IMR-90 (cell line): ENCODE measurements around the gene DENND1A. TPM values are rescaled to one million over a fixed set of nuclear protein-coding genes. Genes with fewer than 3 reads are reported as not detected.

ENCODE experiments used
- ATAC-seq: fragments of 200-7000 bp; cut with Tn5 transposase; 2 replicates; pipeline ENCODE4 v1.9.1; 2020; ENCODE audit warnings: low read depth, mild to moderate bottlenecking, moderate library complexity
- BruUV-seq: library from RNA; stranded (reverse); fragments of 400-500 nt; replicated peaks from 2 replicates; lab custom pipeline; 2021; lab: Mats Ljungman, UMichigan
- CTCF ChIA-PET: fragments of 300-600 bp; formaldehyde crosslinking; extraction: SDS; loops from one replicate; lab custom pipeline; 2021; ENCODE audit warnings: antibody characterized with exemption; lab: Yijun Ruan, JAX
- POLR2A ChIA-PET: fragments of 300-600 bp; sonication (Branson Sonifier 250); formaldehyde crosslinking; loops from one replicate; lab custom pipeline; 2022; ENCODE audit warnings: antibody characterized with exemption; ENCODE audit not compliant: unreplicated experiment; lab: Charles Lee
- DNase-seq: peaks from one replicate; pipeline ENCODE4 v3.0.0; 2013
- H2AFZ ChIP-seq: replicated peaks from 2 replicates; pipeline ENCODE3; 2013; ENCODE audit warnings: low read length, mild to moderate bottlenecking; ENCODE audit not compliant: poor library complexity
- H2AK5ac ChIP-seq: 2 replicates; pipeline ENCODE4 v1.6.1; 2013; ENCODE audit warnings: low read depth, low read length, inconsistent platforms
- H2AK9ac ChIP-seq: replicated peaks from 2 replicates; pipeline ENCODE3; 2013; ENCODE audit warnings: mild to moderate bottlenecking, low read depth, low read length, moderate library complexity; ENCODE audit not compliant: poor library complexity
- H2BK120ac ChIP-seq: 2 replicates; pipeline ENCODE4 v1.6.1; 2013; ENCODE audit warnings: low read depth, low read length, inconsistent platforms
- H2BK15ac ChIP-seq: 3 replicates; pipeline ENCODE4 v1.6.1; 2013; ENCODE audit warnings: low read depth, low read length, inconsistent platforms
- H2BK20ac ChIP-seq: 2 replicates; pipeline ENCODE4 v1.6.1; 2013; ENCODE audit warnings: low read depth, mild to moderate bottlenecking, inconsistent platforms, low read length, moderate library complexity
- H2BK5ac ChIP-seq: 2 replicates; pipeline ENCODE4 v1.6.1; 2013; ENCODE audit warnings: mild to moderate bottlenecking, low read depth, low read length, inconsistent platforms; ENCODE audit not compliant: poor library complexity, severe bottlenecking
- H3K14ac ChIP-seq: replicated peaks from 2 replicates; pipeline ENCODE4 v1.6.1; 2013; ENCODE audit warnings: low read depth, low read length, inconsistent platforms
- H3K18ac ChIP-seq: 2 replicates; pipeline ENCODE4 v1.6.1; 2013; ENCODE audit warnings: low read depth, low read length, control low read depth
- H3K23ac ChIP-seq: 2 replicates; pipeline ENCODE4 v1.6.1; 2013; ENCODE audit warnings: low read depth, low read length, inconsistent platforms
- H3K27ac ChIP-seq: 2 replicates; pipeline ENCODE4 v1.5.1; 2013; ENCODE audit warnings: mild to moderate bottlenecking, control low read depth, low read length; ENCODE audit not compliant: insufficient read depth
- H3K27me3 ChIP-seq: 2 replicates; pipeline ENCODE4 v1.6.1; 2013; ENCODE audit warnings: low read length; ENCODE audit not compliant: control insufficient read depth, insufficient read depth
- H3K36me3 ChIP-seq: 2 replicates; pipeline ENCODE4 v1.6.1; 2013; ENCODE audit warnings: low read length, mixed read lengths; ENCODE audit not compliant: control insufficient read depth, insufficient read depth
- H3K4ac ChIP-seq: 2 replicates; pipeline ENCODE4 v1.6.1; 2013; ENCODE audit warnings: low read depth, low read length, inconsistent platforms
- H3K4me1 ChIP-seq: 2 replicates; pipeline ENCODE4 v1.6.1; 2013; ENCODE audit warnings: low read length, mixed read lengths; ENCODE audit not compliant: control insufficient read depth, insufficient read depth
- H3K4me2 ChIP-seq: 2 replicates; pipeline ENCODE4 v1.6.1; 2013; ENCODE audit warnings: low read depth, mild to moderate bottlenecking, control low read depth, low read length, moderate library complexity
- H3K4me3 ChIP-seq: 2 replicates; pipeline ENCODE4 v1.5.1; 2013; ENCODE audit warnings: low read depth, mild to moderate bottlenecking, control low read depth, low read length, moderate library complexity; ENCODE audit not compliant: insufficient read depth
- H3K56ac ChIP-seq: 2 replicates; pipeline ENCODE4 v1.6.1; 2013; ENCODE audit warnings: low read length, inconsistent platforms; ENCODE audit not compliant: insufficient read depth; ENCODE audit errors: extremely low read depth
- H3K79me1 ChIP-seq, 2 experiments: 2 replicates each; pipeline ENCODE4 v1.6.1; 2013; ENCODE audit warnings: low read length in 2 of 2, inconsistent platforms in 1 of 2, low read depth in 1 of 2
- H3K9ac ChIP-seq: 2 replicates; pipeline ENCODE4 v1.6.1; 2013; ENCODE audit warnings: low read depth, low read length, control low read depth
- H3K9me1 ChIP-seq: 2 replicates; pipeline ENCODE4 v1.6.1; 2013; ENCODE audit warnings: low read length, inconsistent platforms; ENCODE audit not compliant: insufficient read depth
- H3K9me3 ChIP-seq: 2 replicates; pipeline ENCODE4 v1.6.1; 2013; ENCODE audit warnings: low read length; ENCODE audit not compliant: control insufficient read depth, insufficient read depth
- H4K20me1 ChIP-seq: 2 replicates; pipeline ENCODE4 v1.6.1; 2013; ENCODE audit warnings: low read length, inconsistent platforms; ENCODE audit not compliant: insufficient read depth
- H4K5ac ChIP-seq: 2 replicates; pipeline ENCODE4 v1.6.1; 2013; ENCODE audit warnings: mild to moderate bottlenecking, low read depth, low read length, control low read depth
- H4K8ac ChIP-seq, 2 experiments: 2 replicates each; pipeline ENCODE4 v1.6.1; 2013; ENCODE audit warnings: low read depth in 2 of 2, low read length in 2 of 2, control low read depth in 1 of 2, inconsistent platforms in 1 of 2
- H4K91ac ChIP-seq: 2 replicates; pipeline ENCODE4 v1.6.1; 2013; ENCODE audit warnings: low read depth, low read length, inconsistent platforms; ENCODE audit not compliant: insufficient read depth
- BHLHE40 ChIP-seq: fragments of 150-350 bp; IDR thresholded peaks from 2 replicates; pipeline ENCODE4 v1.6.1; 2016; ENCODE audit warnings: mild to moderate bottlenecking, low read depth, low read length
- CEBPB ChIP-seq: IDR thresholded peaks from 2 replicates; pipeline ENCODE4 v1.6.1; 2012; ENCODE audit warnings: low read depth, low read length, improper control_type of control experiment
- MAFK ChIP-seq: IDR thresholded peaks from 2 replicates; pipeline ENCODE4 v1.6.1; 2012; ENCODE audit warnings: low read depth, low read length, improper control_type of control experiment
- MAZ ChIP-seq: IDR thresholded peaks from 2 replicates; pipeline ENCODE4 v1.6.1; 2012; ENCODE audit warnings: low read depth, mild to moderate bottlenecking, low read length, improper control_type of control experiment, moderate library complexity, borderline replicate concordance
- RCOR1 ChIP-seq: IDR thresholded peaks from 2 replicates; pipeline ENCODE4 v1.6.1; 2012; ENCODE audit warnings: mild to moderate bottlenecking, low read length, improper control_type of control experiment; ENCODE audit not compliant: insufficient replicate concordance
- SMC3 ChIP-seq: fragments of 150-350 bp; IDR thresholded peaks from 2 replicates; pipeline ENCODE4 v1.6.1; 2016; ENCODE audit warnings: low read depth, mild to moderate bottlenecking, antibody characterized with exemption, low read length, moderate library complexity
- WGBS, 2 experiments: methylation state at CpG; one replicate each; pipeline versions ENCODE4 v1.1.5 to v1.1.7; 2013; ENCODE audit warnings: missing lambda C conversion rate in 2 of 2; ENCODE audit not compliant: insufficient read length in 1 of 2; ENCODE audit errors: extremely low coverage in 2 of 2; 5-methylcytosine and 5-hydroxymethylcytosine counted together
- dilution Hi-C: fragments of 300-500 bp; cut with HindIII; formaldehyde crosslinking; loops from one replicate; pipeline ENCODE4 v1.14.3; 2018; ENCODE audit warnings: low sequenced_read_pairs; ENCODE audit not compliant: unreplicated experiment
- in situ Hi-C: fragments of 300-500 bp; cut with MboI; formaldehyde crosslinking; loops from 3 replicates; pipeline ENCODE4 v1.14.3; 2019; ENCODE audit warnings: low sequenced_read_pairs, inconsistent platforms, mixed read lengths
- intact Hi-C: fragments of 100-400 bp; cut with micrococcal nuclease; formaldehyde crosslinking; loops from 2 replicates; pipeline ENCODE4 v1.10.0; 2022
- polyA plus RNA-seq, 3 experiments: library from polyadenylated mRNA; depleted of rRNA; stranded (reverse); fragments of >200 nt; gene quantifications; 2 replicates each; pipeline ENCODE4 v1.2.3, GENCODE V29; 2012; ENCODE audit warnings: low replicate concordance in 1 of 3
- total RNA-seq: library from RNA; depleted of rRNA; stranded (reverse); fragments of >200 nt; gene quantifications from 2 replicates; pipeline ENCODE4 v1.2.3, GENCODE V29; 2012
- TF ChIP-seq, protein P1 (sequence below): conservative IDR thresholded peaks from 2 replicates; pipeline ENCODE4 v1.5.1; 2012; ENCODE audit warnings: mild to moderate bottlenecking, low read depth, low read length, improper control_type of control experiment

The DENND1A gene
- total and polyA plus RNA-seq, 2 of the 4 experiments (the other 2 are of a cell fraction) = 21.4 to 27.6 TPM

DNA sequence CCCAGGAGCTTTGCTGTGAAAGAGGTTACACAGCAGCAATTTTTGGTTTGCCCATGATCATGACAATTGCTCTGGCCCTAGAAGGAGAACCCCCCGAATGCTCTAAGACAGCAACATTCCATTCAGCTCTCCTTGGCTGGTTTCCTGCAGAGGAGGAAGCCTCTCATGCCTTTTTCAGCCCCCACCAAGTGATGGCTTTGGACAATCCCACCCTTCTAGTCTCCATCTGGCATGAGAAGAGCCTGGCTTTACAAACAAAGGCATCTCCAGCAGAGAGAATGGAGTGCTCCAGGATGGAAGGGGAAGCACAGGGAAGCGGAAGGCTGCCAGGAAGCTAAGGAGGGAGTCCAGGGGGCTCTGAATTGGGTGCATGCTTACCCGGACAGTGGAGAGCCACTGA lies 475.6 kb downstream of the DENND1A start:
- no peak overlapping the region for H3K4ac ChIP-seq
- no peak overlapping the region for H3K4me3 ChIP-seq
- dilution Hi-C loops = no loop called here
- no peaks in the 10 kb centered on the region; the same call in 1 of the 2 replicates for H3K9me1 ChIP-seq
- H2AFZ ChIP-seq = no peak overlapping the region
- in situ Hi-C loops = no loop called here
- no peaks in the 10 kb centered on the region for H3K4me1 ChIP-seq
- H3K36me3 ChIP-seq = peaks cover 2% of the 10 kb centered on the region
- no peak overlapping the region for H2AK9ac ChIP-seq
- intact Hi-C loops = no loop called here
- H4K5ac ChIP-seq = no peak overlapping the region
- TF ChIP-seq MAZ (no peak), SMC3 (no peak), BHLHE40 (no peak), CEBPB (no peak), MAFK (no peak), RCOR1 (no peak)
- TF ChIP-seq, protein P1, sequence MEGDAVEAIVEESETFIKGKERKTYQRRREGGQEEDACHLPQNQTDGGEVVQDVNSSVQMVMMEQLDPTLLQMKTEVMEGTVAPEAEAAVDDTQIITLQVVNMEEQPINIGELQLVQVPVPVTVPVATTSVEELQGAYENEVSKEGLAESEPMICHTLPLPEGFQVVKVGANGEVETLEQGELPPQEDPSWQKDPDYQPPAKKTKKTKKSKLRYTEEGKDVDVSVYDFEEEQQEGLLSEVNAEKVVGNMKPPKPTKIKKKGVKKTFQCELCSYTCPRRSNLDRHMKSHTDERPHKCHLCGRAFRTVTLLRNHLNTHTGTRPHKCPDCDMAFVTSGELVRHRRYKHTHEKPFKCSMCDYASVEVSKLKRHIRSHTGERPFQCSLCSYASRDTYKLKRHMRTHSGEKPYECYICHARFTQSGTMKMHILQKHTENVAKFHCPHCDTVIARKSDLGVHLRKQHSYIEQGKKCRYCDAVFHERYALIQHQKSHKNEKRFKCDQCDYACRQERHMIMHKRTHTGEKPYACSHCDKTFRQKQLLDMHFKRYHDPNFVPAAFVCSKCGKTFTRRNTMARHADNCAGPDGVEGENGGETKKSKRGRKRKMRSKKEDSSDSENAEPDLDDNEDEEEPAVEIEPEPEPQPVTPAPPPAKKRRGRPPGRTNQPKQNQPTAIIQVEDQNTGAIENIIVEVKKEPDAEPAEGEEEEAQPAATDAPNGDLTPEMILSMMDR = no peak
- H3K56ac ChIP-seq = no peak overlapping the region
- H3K79me1 ChIP-seq = no peaks in the 10 kb centered on the region
- H2AK5ac ChIP-seq = no peak overlapping the region
- no peak overlapping the region for H3K9ac ChIP-seq
- no peaks in the 10 kb centered on the region for H4K20me1 ChIP-seq
- H4K91ac ChIP-seq = no peak overlapping the region
- no peak overlapping the region for H2BK5ac ChIP-seq
- ATAC-seq (no peak), DNase-seq (no peak)
- no peak overlapping the region for H4K8ac ChIP-seq
- no peak overlapping the region for H2BK120ac ChIP-seq
- no peak overlapping the region for H2BK15ac ChIP-seq
- H3K14ac ChIP-seq = no peak overlapping the region
- ChIA-PET CTCF (interaction anchor here (0.5 kb wide), 1 partner anchor 10 kb away, joined by 4 read pairs; no protein-coding TSS in a partner anchor), POLR2A (no interaction called here)
- no peak overlapping the region for H2BK20ac ChIP-seq
- BruUV-seq = no TSS peak
- H3K27ac ChIP-seq = no peak overlapping the region
- no peak overlapping the region for H3K18ac ChIP-seq
- no peaks in the 10 kb centered on the region for H3K9me3 ChIP-seq
- no peak overlapping the region for H3K4me2 ChIP-seq
- 83% methylated on average over 1 of the region's 3 CpGs; no CpG with 5 or more reads in 1 of the 2 experiments for WGBS, 2 experiments
- no peak overlapping the region for H3K23ac ChIP-seq
- no peaks in the 10 kb centered on the region for H3K27me3 ChIP-seq
